Measurements from ENCODE around the gene FOXN1.
"Not testable (repeated sequence)": the region's sequence is repeated elsewhere in the genome, so short reads cannot be mapped to it uniquely, and the experiment has no call there.

Gene FOXN1

DNA sequence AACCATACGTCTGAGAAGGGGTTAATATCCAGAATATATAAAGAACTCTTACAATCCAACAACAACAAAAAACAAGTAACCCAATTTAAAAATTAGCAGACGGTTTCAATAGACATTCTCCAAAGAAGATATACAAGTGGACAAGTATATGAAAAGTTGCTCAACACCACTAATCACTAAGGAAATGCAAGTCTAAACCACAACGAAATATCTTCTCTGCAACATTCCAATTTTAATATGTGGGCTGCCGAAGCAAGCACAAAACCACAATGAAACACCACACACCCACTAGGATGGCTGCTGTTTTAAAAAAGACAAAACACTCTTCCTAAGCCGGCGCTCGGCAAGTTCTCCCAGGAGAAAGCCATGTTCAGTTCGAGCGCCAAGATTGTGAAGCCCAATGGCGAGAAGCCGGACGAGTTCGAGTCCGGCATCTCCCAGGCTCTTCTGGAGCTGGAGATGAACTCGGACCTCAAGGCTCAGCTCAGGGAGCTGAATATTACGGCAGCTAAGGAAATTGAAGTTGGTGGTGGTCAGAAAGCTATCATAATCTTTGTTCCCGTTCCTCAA, 38.6 kb upstream of the FOXN1 start:
- Histone ChIP-seq H3K27me3 (ENCODE audit: insufficient read depth, low read length, poor library complexity) (no peaks in the 10 kb centered on the region), H3K4me2 (ENCODE audit: low read length) (no peak overlapping the region), H4K8ac (ENCODE audit: low read depth, low read length) (no peak overlapping the region), H3K56ac (ENCODE audit: low read length) (no peak overlapping the region), H3K4ac (ENCODE audit: low read depth, low read length) (no peak overlapping the region), H2BK5ac (ENCODE audit: low read length) (no peak overlapping the region), H2BK15ac (replicated peaks; ENCODE audit: low read depth) (no peak overlapping the region), H4K5ac (ENCODE audit: low read length) (no peak overlapping the region), H3K27ac (ENCODE audit: low read depth, low read length) (no peak overlapping the region), H3K79me1 (ENCODE audit: low read length) (no peaks in the 10 kb centered on the region), H3K23ac (ENCODE audit: low read length) (no peak overlapping the region), H3K4me1 (ENCODE audit: control insufficient read depth, low read depth, low read length) (no peaks in the 10 kb centered on the region), H3K9ac (ENCODE audit: low read length) (no peak overlapping the region), H3K18ac (ENCODE audit: low read length) (no peak overlapping the region), H2AK5ac (ENCODE audit: low read length) (no peak overlapping the region), H3K79me2 (ENCODE audit: control insufficient read depth, insufficient read depth, low read length) (no peaks in the 10 kb centered on the region), H3K4me3 (ENCODE audit: low read length) (no peak overlapping the region), H2BK120ac (ENCODE audit: low read depth, low read length) (no peak overlapping the region), H3K36me3 (ENCODE audit: control insufficient read depth, insufficient read depth, low read length) (no peaks in the 10 kb centered on the region)
- no CpG with 5 or more reads among the region's 17 CpGs for WGBS (ENCODE audit: extremely low coverage, insufficient coverage, low lambda C conversion rate)
- DNase-seq: no peak

GRCh38 chr17:28468033-28468735, 38.0 kb upstream of the FOXN1 start:
- not testable (repeated sequence) for H3K36me3 ChIP-seq (ENCODE audit: control insufficient read depth, insufficient read depth, low read length); DNase-seq; H3K27ac ChIP-seq (ENCODE audit: low read depth, low read length); H3K56ac ChIP-seq (ENCODE audit: low read length); H3K4me1 ChIP-seq (ENCODE audit: control insufficient read depth, low read depth, low read length); H2BK15ac ChIP-seq (replicated peaks; ENCODE audit: low read depth); H3K4me2 ChIP-seq (ENCODE audit: low read length); H2AK5ac ChIP-seq (ENCODE audit: low read length); H3K4ac ChIP-seq (ENCODE audit: low read depth, low read length); H3K4me3 ChIP-seq (ENCODE audit: low read length); H2BK120ac ChIP-seq (ENCODE audit: low read depth, low read length); H4K8ac ChIP-seq (ENCODE audit: low read depth, low read length); H4K5ac ChIP-seq (ENCODE audit: low read length); H3K9ac ChIP-seq (ENCODE audit: low read length); H3K79me2 ChIP-seq (ENCODE audit: control insufficient read depth, insufficient read depth, low read length); H3K27me3 ChIP-seq (ENCODE audit: insufficient read depth, low read length, poor library complexity); H2BK5ac ChIP-seq (ENCODE audit: low read length); H3K23ac ChIP-seq (ENCODE audit: low read length); H3K79me1 ChIP-seq (ENCODE audit: low read length); H3K18ac ChIP-seq (ENCODE audit: low read length)
- WGBS (ENCODE audit: extremely low coverage, insufficient coverage, low lambda C conversion rate): no CpG with 5 or more reads among the region's 20 CpGs

DNA sequence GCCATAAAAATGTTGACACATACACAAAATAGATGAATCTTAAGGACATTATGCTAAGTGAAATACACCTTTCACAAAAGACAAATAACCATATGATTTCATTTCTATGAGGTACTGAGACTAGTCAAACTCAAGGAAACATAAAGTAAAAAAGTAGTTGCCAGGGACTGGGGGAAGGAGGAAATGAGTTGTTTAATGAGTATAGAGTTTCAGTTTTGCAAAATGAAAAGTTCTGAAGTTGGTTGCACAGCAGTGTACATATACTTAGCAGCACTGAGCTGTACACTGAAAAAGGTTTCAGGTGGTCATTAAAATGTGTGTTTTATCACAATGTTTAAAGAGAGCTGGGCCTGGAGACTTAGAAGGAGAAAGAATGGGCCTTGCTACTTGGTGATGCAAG, 37.4 kb upstream of the FOXN1 start:
- no peak overlapping the region for H3K9ac ChIP-seq (ENCODE audit: low read length)
- H4K8ac ChIP-seq (ENCODE audit: low read depth, low read length): no peak overlapping the region
- no peak overlapping the region for H3K23ac ChIP-seq (ENCODE audit: low read length)
- no peaks in the 10 kb centered on the region for H3K79me2 ChIP-seq (ENCODE audit: control insufficient read depth, insufficient read depth, low read length)
- no peak overlapping the region for H3K18ac ChIP-seq (ENCODE audit: low read length)
- no peak overlapping the region for H2BK15ac ChIP-seq (replicated peaks; ENCODE audit: low read depth)
- no peak overlapping the region for H4K5ac ChIP-seq (ENCODE audit: low read length)
- H3K4me2 ChIP-seq (ENCODE audit: low read length): no peak overlapping the region
- no peaks in the 10 kb centered on the region for H3K4me1 ChIP-seq (ENCODE audit: control insufficient read depth, low read depth, low read length)
- H3K36me3 ChIP-seq (ENCODE audit: control insufficient read depth, insufficient read depth, low read length): no peaks in the 10 kb centered on the region
- no peak overlapping the region for H3K4me3 ChIP-seq (ENCODE audit: low read length)
- no peaks in the 10 kb centered on the region for H3K27me3 ChIP-seq (ENCODE audit: insufficient read depth, low read length, poor library complexity)
- H3K4ac ChIP-seq (ENCODE audit: low read depth, low read length): no peak overlapping the region
- no peaks in the 10 kb centered on the region for H3K79me1 ChIP-seq (ENCODE audit: low read length)
- no peak for DNase-seq
- H2BK5ac ChIP-seq (ENCODE audit: low read length): no peak overlapping the region
- no peak overlapping the region for H3K27ac ChIP-seq (ENCODE audit: low read depth, low read length)
- no peak overlapping the region for H2AK5ac ChIP-seq (ENCODE audit: low read length)
- no peak overlapping the region for H2BK120ac ChIP-seq (ENCODE audit: low read depth, low read length)
- H3K56ac ChIP-seq (ENCODE audit: low read length): no peak overlapping the region

DNA sequence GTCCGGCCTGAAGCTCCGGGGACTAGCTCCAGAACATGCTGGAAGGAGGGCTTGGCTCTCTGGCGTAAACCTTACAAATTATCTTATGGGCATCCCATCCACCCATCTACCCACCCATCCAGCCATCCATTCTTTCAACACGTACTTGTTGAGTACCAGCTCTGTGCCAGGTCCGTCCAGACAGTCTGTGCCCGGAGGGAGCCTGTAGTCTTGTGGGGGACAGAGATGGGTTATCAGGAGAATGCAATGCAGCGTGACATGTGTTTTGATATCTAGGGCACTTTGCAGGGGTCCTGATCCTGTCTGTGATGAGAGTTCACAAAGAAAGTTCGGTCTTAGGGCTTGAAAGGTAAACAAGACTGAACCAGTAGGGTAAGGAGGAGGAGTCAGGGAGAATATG, 36.8 kb upstream of the FOXN1 start:
- Histone ChIP-seq H3K4me3 (ENCODE audit: low read length) (no peak overlapping the region), H3K27me3 (ENCODE audit: insufficient read depth, low read length, poor library complexity) (no peaks in the 10 kb centered on the region), H4K8ac (ENCODE audit: low read depth, low read length) (no peak overlapping the region), H3K9ac (ENCODE audit: low read length) (no peak overlapping the region), H2AK5ac (ENCODE audit: low read length) (no peak overlapping the region), H4K5ac (ENCODE audit: low read length) (no peak overlapping the region), H3K79me1 (ENCODE audit: low read length) (no peaks in the 10 kb centered on the region), H3K36me3 (ENCODE audit: control insufficient read depth, insufficient read depth, low read length) (no peaks in the 10 kb centered on the region), H2BK15ac (replicated peaks; ENCODE audit: low read depth) (no peak overlapping the region), H3K23ac (ENCODE audit: low read length) (no peak overlapping the region), H3K79me2 (ENCODE audit: control insufficient read depth, insufficient read depth, low read length) (no peaks in the 10 kb centered on the region), H3K4ac (ENCODE audit: low read depth, low read length) (no peak overlapping the region), H3K56ac (ENCODE audit: low read length) (no peak overlapping the region), H3K4me2 (ENCODE audit: low read length) (no peak overlapping the region), H2BK5ac (ENCODE audit: low read length) (no peak overlapping the region), H3K18ac (ENCODE audit: low read length) (no peak overlapping the region), H3K4me1 (ENCODE audit: control insufficient read depth, low read depth, low read length) (no peaks in the 10 kb centered on the region), H3K27ac (ENCODE audit: low read depth, low read length) (no peak overlapping the region), H2BK120ac (ENCODE audit: low read depth, low read length) (no peak overlapping the region)
- no CpG with 5 or more reads among the region's 8 CpGs for WGBS (ENCODE audit: extremely low coverage, insufficient coverage, low lambda C conversion rate)
- peak; percentile 18 for DNase-seq

DNA sequence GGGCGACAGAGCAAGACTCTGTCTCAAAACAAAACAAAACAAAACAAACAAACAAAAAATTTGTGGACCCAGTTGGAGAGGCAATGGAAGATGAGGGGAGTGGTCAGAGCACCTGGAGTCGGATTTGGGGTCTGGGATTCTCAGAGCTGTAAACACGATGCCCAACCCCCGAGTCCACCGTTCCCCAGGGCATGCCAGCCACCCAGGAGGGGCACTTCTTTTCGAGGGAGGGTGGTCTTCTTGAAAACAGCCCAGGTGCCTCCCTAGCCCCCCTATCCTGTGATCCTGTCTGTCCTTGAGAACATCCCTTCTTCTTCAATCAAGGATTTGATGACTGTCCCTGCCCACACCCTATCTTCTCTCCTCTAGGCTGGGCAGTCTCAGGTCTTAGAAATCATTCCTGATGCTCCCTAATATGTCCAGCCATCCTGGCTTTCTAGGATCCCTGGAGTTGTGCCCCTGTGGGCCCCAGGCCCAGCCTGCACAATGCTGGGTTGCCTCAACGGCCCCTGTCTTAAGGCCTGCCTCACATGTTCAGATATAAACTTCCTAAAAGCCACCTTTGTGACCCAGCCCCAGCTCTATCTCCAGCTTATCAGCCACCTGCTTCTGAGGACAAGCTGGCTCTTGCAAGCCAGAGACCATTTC, 35.8 kb upstream of the FOXN1 start:
- no peak overlapping the region for H3K23ac ChIP-seq (ENCODE audit: low read length)
- H4K5ac ChIP-seq (ENCODE audit: low read length): no peak overlapping the region
- DNase-seq: no peak
- no peaks in the 10 kb centered on the region for H3K79me2 ChIP-seq (ENCODE audit: control insufficient read depth, insufficient read depth, low read length)
- H3K4me1 ChIP-seq (ENCODE audit: control insufficient read depth, low read depth, low read length): no peaks in the 10 kb centered on the region
- no peak overlapping the region for H3K27ac ChIP-seq (ENCODE audit: low read depth, low read length)
- H3K4me3 ChIP-seq (ENCODE audit: low read length): no peak overlapping the region
- H2BK15ac ChIP-seq (replicated peaks; ENCODE audit: low read depth): no peak overlapping the region
- no peaks in the 10 kb centered on the region for H3K27me3 ChIP-seq (ENCODE audit: insufficient read depth, low read length, poor library complexity)
- H3K4me2 ChIP-seq (ENCODE audit: low read length): no peak overlapping the region
- no peak overlapping the region for H3K56ac ChIP-seq (ENCODE audit: low read length)
- no peak overlapping the region for H3K9ac ChIP-seq (ENCODE audit: low read length)
- H2BK5ac ChIP-seq (ENCODE audit: low read length): no peak overlapping the region
- no peaks in the 10 kb centered on the region for H3K79me1 ChIP-seq (ENCODE audit: low read length)
- WGBS (ENCODE audit: extremely low coverage, insufficient coverage, low lambda C conversion rate): no CpG with 5 or more reads among the region's 7 CpGs
- no peak overlapping the region for H2AK5ac ChIP-seq (ENCODE audit: low read length)
- no peak overlapping the region for H4K8ac ChIP-seq (ENCODE audit: low read depth, low read length)
- no peak overlapping the region for H2BK120ac ChIP-seq (ENCODE audit: low read depth, low read length)
- no peak overlapping the region for H3K4ac ChIP-seq (ENCODE audit: low read depth, low read length)
- no peaks in the 10 kb centered on the region for H3K36me3 ChIP-seq (ENCODE audit: control insufficient read depth, insufficient read depth, low read length)
- no peak overlapping the region for H3K18ac ChIP-seq (ENCODE audit: low read length)
